Panc1 (cell line): ENCODE data around the gene ANKRD23.

Source experiments
- POLR2AphosphoS5 ChIP-seq: IDR thresholded peaks from 2 replicates; pipeline ENCODE4 v1.6.1; 2012; ENCODE audit warnings: mild to moderate bottlenecking, low read depth, low read length, moderate library complexity
- SIN3A ChIP-seq: IDR thresholded peaks from 2 replicates; pipeline ENCODE4 v1.6.1; 2012; ENCODE audit warnings: low read depth, mild to moderate bottlenecking, low read length, moderate library complexity, borderline replicate concordance; ENCODE audit not compliant: insufficient read depth
- TCF7L2 ChIP-seq: IDR thresholded peaks from 2 replicates; pipeline ENCODE4 v1.6.1; 2011; ENCODE audit warnings: mild to moderate bottlenecking, low read depth, low read length, inconsistent platforms
- TF ChIP-seq, protein P1 (sequence below), 2 experiments: IDR thresholded peaks; 2 replicates each; pipeline ENCODE4 v1.6.1; 2011 to 2012; ENCODE audit warnings: low read depth in 2 of 2, control low read depth in 1 of 2, low read length in 1 of 2, mild to moderate bottlenecking in 1 of 2, moderate library complexity in 1 of 2; ENCODE audit not compliant: insufficient read depth in 1 of 2
- TF ChIP-seq, protein P2 (sequence below): fragments of 450-650 bp; IDR thresholded peaks from 2 replicates; pipeline ENCODE4 v1.5.1; 2017; ENCODE audit warnings: mild to moderate bottlenecking

DNA sequence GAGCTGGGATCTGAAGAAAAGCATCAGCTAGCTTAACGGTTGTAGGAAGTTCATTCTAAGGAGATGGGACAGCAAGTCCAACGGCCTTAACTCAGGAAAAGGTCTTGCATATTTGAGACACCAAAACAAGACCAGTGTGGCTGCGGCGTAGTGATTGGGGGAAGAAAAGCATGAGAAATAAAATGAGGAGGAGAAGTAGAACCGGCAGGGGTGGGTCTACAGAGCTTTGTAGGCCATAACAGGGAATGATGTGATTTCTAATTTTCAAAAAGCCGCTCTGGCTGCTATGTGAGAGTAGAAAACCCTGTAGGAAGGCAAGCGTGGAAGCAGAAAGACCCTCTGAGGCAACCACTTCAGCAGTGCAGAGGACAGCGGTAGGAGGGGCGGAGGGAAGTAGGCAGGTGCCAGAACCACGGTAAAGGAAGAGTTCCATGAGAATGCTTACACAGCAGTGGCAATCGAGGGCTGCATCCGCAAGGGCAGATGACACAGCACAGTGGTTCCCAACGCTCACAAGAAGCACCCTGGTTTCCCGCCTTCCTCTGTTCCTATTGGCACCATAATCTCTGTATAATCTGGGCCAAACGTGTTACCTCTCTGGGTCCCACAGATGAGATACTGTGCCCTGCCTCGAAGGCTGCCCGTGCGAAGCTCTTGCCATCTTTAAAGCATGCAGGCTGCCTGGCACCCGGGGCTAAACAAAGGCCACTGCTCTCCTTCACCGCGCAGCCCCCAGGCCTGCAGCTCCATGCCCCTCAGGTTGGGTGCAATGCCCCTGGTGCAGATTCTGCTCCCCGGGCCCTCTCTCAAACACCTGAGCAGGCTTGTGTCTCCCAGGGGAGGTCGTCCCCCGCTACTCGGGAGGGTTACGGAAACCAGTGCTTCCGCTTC is 13.2 kb upstream of the ANKRD23 start:
- TF ChIP-seq, protein P1, sequence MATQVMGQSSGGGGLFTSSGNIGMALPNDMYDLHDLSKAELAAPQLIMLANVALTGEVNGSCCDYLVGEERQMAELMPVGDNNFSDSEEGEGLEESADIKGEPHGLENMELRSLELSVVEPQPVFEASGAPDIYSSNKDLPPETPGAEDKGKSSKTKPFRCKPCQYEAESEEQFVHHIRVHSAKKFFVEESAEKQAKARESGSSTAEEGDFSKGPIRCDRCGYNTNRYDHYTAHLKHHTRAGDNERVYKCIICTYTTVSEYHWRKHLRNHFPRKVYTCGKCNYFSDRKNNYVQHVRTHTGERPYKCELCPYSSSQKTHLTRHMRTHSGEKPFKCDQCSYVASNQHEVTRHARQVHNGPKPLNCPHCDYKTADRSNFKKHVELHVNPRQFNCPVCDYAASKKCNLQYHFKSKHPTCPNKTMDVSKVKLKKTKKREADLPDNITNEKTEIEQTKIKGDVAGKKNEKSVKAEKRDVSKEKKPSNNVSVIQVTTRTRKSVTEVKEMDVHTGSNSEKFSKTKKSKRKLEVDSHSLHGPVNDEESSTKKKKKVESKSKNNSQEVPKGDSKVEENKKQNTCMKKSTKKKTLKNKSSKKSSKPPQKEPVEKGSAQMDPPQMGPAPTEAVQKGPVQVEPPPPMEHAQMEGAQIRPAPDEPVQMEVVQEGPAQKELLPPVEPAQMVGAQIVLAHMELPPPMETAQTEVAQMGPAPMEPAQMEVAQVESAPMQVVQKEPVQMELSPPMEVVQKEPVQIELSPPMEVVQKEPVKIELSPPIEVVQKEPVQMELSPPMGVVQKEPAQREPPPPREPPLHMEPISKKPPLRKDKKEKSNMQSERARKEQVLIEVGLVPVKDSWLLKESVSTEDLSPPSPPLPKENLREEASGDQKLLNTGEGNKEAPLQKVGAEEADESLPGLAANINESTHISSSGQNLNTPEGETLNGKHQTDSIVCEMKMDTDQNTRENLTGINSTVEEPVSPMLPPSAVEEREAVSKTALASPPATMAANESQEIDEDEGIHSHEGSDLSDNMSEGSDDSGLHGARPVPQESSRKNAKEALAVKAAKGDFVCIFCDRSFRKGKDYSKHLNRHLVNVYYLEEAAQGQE (IDR thresholded peaks at IDR 0.05; ENCODE audit: insufficient read depth in 1 of 2, low read depth in 2 of 2, low read length in 1 of 2), result no peak
- TF ChIP-seq, protein P2, sequence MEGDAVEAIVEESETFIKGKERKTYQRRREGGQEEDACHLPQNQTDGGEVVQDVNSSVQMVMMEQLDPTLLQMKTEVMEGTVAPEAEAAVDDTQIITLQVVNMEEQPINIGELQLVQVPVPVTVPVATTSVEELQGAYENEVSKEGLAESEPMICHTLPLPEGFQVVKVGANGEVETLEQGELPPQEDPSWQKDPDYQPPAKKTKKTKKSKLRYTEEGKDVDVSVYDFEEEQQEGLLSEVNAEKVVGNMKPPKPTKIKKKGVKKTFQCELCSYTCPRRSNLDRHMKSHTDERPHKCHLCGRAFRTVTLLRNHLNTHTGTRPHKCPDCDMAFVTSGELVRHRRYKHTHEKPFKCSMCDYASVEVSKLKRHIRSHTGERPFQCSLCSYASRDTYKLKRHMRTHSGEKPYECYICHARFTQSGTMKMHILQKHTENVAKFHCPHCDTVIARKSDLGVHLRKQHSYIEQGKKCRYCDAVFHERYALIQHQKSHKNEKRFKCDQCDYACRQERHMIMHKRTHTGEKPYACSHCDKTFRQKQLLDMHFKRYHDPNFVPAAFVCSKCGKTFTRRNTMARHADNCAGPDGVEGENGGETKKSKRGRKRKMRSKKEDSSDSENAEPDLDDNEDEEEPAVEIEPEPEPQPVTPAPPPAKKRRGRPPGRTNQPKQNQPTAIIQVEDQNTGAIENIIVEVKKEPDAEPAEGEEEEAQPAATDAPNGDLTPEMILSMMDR, result no peak
- TF ChIP-seq POLR2AphosphoS5, result no peak
- TF ChIP-seq SIN3A, result no peak
- TF ChIP-seq TCF7L2, result no peak
